ENCODE results near the gene OR2V2. TPM values are rescaled to one million over a fixed set of nuclear protein-coding genes. Genes with fewer than 3 reads are reported as not detected.
"Not testable (repeated sequence)": the region's sequence is repeated elsewhere in the genome, so short reads cannot be mapped to it uniquely, and the experiment has no call there.

The OR2V2 gene
- not detected in 2 replicates for total RNA-seq (2012; rRNA removed)

GRCh38 chr5:181146927-181147636 is at the start of gene OR2V2:
Gene OR2V2 (plus strand): TSS chr5:181147586. CDS start chr5:181154943, 7,357 bp downstream.
- not testable (repeated sequence) for H3K36me3 ChIP-seq (ENCODE audit: insufficient read depth, low read length); H3K4me3 ChIP-seq (ENCODE audit: low read length); H3K9me3 ChIP-seq (replicated peaks; ENCODE audit: low read length); H3K4me1 ChIP-seq (ENCODE audit: control insufficient read depth, insufficient read depth, low read length); H3K4me2 ChIP-seq (ENCODE audit: low read length); H3K9ac ChIP-seq (ENCODE audit: low read depth, low read length)
- H3K27me3 ChIP-seq (ENCODE audit: control insufficient read depth, insufficient read depth, low read length) = peaks cover 24% of the 10 kb centered on the region

GRCh38 chr5:181097759-181098491 is 49.5 kb upstream of the OR2V2 start:
- H3K36me3 ChIP-seq (ENCODE audit: insufficient read depth, low read length); H3K4me3 ChIP-seq (ENCODE audit: low read length); H3K4me2 ChIP-seq (ENCODE audit: low read length); H3K4me1 ChIP-seq (ENCODE audit: control insufficient read depth, insufficient read depth, low read length); H3K9me3 ChIP-seq (replicated peaks; ENCODE audit: low read length); H3K9ac ChIP-seq (ENCODE audit: low read depth, low read length): not testable (repeated sequence)
- H3K27me3 ChIP-seq (ENCODE audit: control insufficient read depth, insufficient read depth, low read length) = peaks cover 21% of the 10 kb centered on the region

GRCh38 chr5:181098762-181099601 is 48.4 kb upstream of the OR2V2 start:
- no peak overlapping the region for H3K4me3 ChIP-seq (ENCODE audit: low read length)
- peaks cover 18% of the 10 kb centered on the region for H3K27me3 ChIP-seq (ENCODE audit: control insufficient read depth, insufficient read depth, low read length)
- no peaks in the 10 kb centered on the region for H3K9me3 ChIP-seq (replicated peaks; ENCODE audit: low read length)
- no peak overlapping the region for H3K9ac ChIP-seq (ENCODE audit: low read depth, low read length)
- H3K4me1 ChIP-seq (ENCODE audit: control insufficient read depth, insufficient read depth, low read length) = no peaks in the 10 kb centered on the region
- no peaks in the 10 kb centered on the region for H3K36me3 ChIP-seq (ENCODE audit: insufficient read depth, low read length)
- peak overlapping the region; percentile 25 for H3K4me2 ChIP-seq (ENCODE audit: low read length)

GRCh38 chr5:181099602-181100086 is 47.7 kb upstream of the OR2V2 start:
- Histone ChIP-seq H3K4me1 (ENCODE audit: control insufficient read depth, insufficient read depth, low read length) (no peaks in the 10 kb centered on the region), H3K4me2 (ENCODE audit: low read length) (no peak overlapping the region), H3K9ac (ENCODE audit: low read depth, low read length) (no peak overlapping the region), H3K4me3 (ENCODE audit: low read length) (no peak overlapping the region), H3K27me3 (ENCODE audit: control insufficient read depth, insufficient read depth, low read length) (peaks cover 25% of the 10 kb centered on the region), H3K36me3 (ENCODE audit: insufficient read depth, low read length) (no peaks in the 10 kb centered on the region), H3K9me3 (replicated peaks; ENCODE audit: low read length) (no peaks in the 10 kb centered on the region)

GRCh38 chr5:181100121-181100875 is 47.1 kb upstream of the OR2V2 start:
- no peaks in the 10 kb centered on the region for H3K9me3 ChIP-seq (replicated peaks; ENCODE audit: low read length)
- no peak overlapping the region for H3K4me3 ChIP-seq (ENCODE audit: low read length)

GRCh38 chr5:181101030-181101641 is 46.2 kb upstream of the OR2V2 start:
- H3K27me3 ChIP-seq (ENCODE audit: control insufficient read depth, insufficient read depth, low read length) = peaks cover 38% of the 10 kb centered on the region
- not testable (repeated sequence) for H3K36me3 ChIP-seq (ENCODE audit: insufficient read depth, low read length); H3K4me3 ChIP-seq (ENCODE audit: low read length); H3K9me3 ChIP-seq (replicated peaks; ENCODE audit: low read length); H3K4me1 ChIP-seq (ENCODE audit: control insufficient read depth, insufficient read depth, low read length); H3K9ac ChIP-seq (ENCODE audit: low read depth, low read length); H3K4me2 ChIP-seq (ENCODE audit: low read length)

More at GRCh38 chr5:181100121-181100875, 47.1 kb upstream of the OR2V2 start:
- Histone ChIP-seq H3K27me3 (ENCODE audit: control insufficient read depth, insufficient read depth, low read length) (peaks cover 30% of the 10 kb centered on the region), H3K36me3 (ENCODE audit: insufficient read depth, low read length) (no peaks in the 10 kb centered on the region), H3K4me2 (ENCODE audit: low read length) (peak overlapping the region; percentile 63), H3K4me1 (ENCODE audit: control insufficient read depth, insufficient read depth, low read length) (no peaks in the 10 kb centered on the region), H3K9ac (ENCODE audit: low read depth, low read length) (no peak overlapping the region)

- H3K9ac ChIP-seq (ENCODE audit: low read depth, low read length); H3K4me1 ChIP-seq (ENCODE audit: control insufficient read depth, insufficient read depth, low read length); H3K4me3 ChIP-seq (ENCODE audit: low read length); H3K36me3 ChIP-seq (ENCODE audit: insufficient read depth, low read length); H3K4me2 ChIP-seq (ENCODE audit: low read length); H3K9me3 ChIP-seq (replicated peaks; ENCODE audit: low read length): not testable (repeated sequence)
- H3K27me3 ChIP-seq (ENCODE audit: control insufficient read depth, insufficient read depth, low read length) = peaks cover 38% of the 10 kb centered on the region
Measured at GRCh38 chr5:181101930-181102674, 45.3 kb upstream of the OR2V2 start.

GRCh38 chr5:181104259-181104568 is 43.2 kb upstream of the OR2V2 start:
- H3K9ac ChIP-seq (ENCODE audit: low read depth, low read length); H3K4me1 ChIP-seq (ENCODE audit: control insufficient read depth, insufficient read depth, low read length); H3K36me3 ChIP-seq (ENCODE audit: insufficient read depth, low read length); H3K9me3 ChIP-seq (replicated peaks; ENCODE audit: low read length); H3K4me3 ChIP-seq (ENCODE audit: low read length): not testable (repeated sequence)
- Histone ChIP-seq H3K4me2 (ENCODE audit: low read length) (peak overlapping the region; percentile 52), H3K27me3 (ENCODE audit: control insufficient read depth, insufficient read depth, low read length) (peaks cover 47% of the 10 kb centered on the region)

- H3K27me3 ChIP-seq (ENCODE audit: control insufficient read depth, insufficient read depth, low read length) = peaks cover 45% of the 10 kb centered on the region
- H3K36me3 ChIP-seq (ENCODE audit: insufficient read depth, low read length); H3K4me2 ChIP-seq (ENCODE audit: low read length); H3K9me3 ChIP-seq (replicated peaks; ENCODE audit: low read length); H3K4me3 ChIP-seq (ENCODE audit: low read length); H3K9ac ChIP-seq (ENCODE audit: low read depth, low read length); H3K4me1 ChIP-seq (ENCODE audit: control insufficient read depth, insufficient read depth, low read length): not testable (repeated sequence)
Measured at GRCh38 chr5:181104606-181105390, 42.6 kb upstream of the OR2V2 start.

Data from skeletal muscle satellite cell (primary cell).